LNCaP clone FGC (cell line): ENCODE measurements around the gene CELF2.

Experiments used
- DNase-seq: peaks from one replicate; pipeline ENCODE4 v3.0.0-alpha.2; 2011; ENCODE audit warnings: low read depth
- H3K4me3 ChIP-seq: 2 replicates; pipeline ENCODE4 v1.5.1; 2011; ENCODE audit warnings: mild to moderate bottlenecking, low read depth, low read length, control low read depth
- TF ChIP-seq, protein P1 (sequence below): IDR thresholded peaks from 2 replicates; pipeline ENCODE4 v1.5.1; 2012; ENCODE audit warnings: mild to moderate bottlenecking; ENCODE audit not compliant: control insufficient read depth, insufficient read depth; ENCODE audit errors: extremely low read depth

Gene CELF2

DNA sequence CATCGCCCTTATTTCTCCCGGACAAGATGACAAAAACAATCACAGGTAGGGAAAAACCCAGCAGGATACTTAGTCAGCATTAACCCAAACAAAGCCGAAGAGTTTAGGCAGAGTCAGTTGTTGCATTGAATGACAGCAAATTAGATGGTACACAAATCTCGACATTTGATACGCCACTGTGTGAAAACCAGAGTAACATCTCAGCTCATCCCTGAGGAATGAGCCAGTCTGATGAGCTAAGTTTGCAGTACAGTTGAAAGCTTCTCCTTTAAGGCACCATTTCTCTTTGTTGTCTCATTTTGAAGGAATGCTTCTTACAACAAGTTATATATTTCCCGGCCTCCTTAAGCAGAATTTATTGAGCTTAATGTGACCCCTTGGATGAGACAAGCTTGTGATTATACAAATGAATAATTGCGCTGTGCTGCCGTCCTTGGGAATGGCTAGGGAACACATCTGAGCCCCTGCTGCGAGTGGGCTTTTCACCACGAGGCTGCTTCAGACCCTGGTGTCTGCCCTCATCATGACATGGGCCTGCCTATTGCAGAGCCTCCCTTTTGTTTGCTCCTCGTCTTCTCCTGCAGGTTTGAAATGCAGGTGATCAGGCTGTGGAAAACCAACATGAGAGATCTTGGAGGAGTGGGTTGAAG lies 137.3 kb downstream of the CELF2 start:
- no peak overlapping the region for H3K4me3 ChIP-seq
- no peak for DNase-seq
- TF ChIP-seq, protein P1, sequence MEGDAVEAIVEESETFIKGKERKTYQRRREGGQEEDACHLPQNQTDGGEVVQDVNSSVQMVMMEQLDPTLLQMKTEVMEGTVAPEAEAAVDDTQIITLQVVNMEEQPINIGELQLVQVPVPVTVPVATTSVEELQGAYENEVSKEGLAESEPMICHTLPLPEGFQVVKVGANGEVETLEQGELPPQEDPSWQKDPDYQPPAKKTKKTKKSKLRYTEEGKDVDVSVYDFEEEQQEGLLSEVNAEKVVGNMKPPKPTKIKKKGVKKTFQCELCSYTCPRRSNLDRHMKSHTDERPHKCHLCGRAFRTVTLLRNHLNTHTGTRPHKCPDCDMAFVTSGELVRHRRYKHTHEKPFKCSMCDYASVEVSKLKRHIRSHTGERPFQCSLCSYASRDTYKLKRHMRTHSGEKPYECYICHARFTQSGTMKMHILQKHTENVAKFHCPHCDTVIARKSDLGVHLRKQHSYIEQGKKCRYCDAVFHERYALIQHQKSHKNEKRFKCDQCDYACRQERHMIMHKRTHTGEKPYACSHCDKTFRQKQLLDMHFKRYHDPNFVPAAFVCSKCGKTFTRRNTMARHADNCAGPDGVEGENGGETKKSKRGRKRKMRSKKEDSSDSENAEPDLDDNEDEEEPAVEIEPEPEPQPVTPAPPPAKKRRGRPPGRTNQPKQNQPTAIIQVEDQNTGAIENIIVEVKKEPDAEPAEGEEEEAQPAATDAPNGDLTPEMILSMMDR = no peak

DNA sequence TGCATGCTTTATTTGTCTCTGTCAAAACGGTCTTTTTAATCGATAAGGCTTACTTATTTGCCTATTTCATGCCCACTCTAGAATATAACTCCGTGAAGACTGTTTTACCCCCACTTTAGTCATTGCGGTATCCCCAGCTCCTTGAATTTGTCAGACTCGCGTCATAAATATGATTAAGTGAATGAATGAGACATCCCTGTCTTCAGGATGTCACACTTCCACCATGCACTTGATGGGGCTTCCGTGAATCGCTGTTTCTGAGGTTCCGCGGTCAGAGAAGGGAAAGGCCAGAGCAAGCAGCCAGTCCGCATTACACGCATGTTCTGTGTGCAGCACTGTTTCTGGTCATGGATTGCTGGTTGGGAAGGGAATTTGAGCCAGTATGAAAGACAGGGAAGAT lies 138.8 kb downstream of the CELF2 start:
- no peak overlapping the region for H3K4me3 ChIP-seq
- no peak for DNase-seq
- TF ChIP-seq, protein P1 = no peak

DNA sequence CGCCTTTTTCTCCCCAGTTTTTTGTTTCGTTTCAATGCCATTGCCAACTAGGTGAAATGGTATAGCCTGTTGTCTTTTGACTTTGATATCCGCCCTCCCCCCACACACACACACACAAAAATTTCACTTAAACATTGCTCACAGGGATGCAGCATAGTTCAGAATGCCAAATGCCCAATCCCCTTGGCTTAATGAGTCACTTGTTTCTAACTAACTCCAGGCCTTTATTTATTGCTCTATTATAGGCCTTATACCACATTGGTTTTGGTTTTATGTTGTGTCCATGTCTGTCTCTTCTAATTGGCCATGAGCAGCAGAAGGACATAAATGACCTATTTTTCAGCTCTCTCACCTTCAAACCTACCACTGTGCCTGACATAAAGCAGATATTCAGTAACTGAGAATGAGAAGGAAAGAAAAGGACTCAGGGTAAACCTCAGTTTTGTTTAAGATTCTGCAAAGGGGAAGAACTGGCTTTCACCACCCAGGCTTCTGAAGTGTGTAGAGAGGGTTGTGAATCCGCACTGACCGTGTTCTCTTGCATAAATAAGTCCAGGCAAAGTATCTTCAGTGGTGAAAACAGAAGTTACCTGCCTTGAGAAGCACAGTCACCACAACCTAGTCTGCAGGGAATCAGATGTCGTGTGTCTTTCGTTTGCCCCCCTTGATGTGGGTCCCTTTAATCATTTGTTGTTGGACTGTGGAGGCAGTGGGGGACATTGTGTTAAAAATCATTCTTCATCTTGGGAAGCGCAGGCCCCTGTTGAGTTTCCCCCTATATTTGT lies 139.8 kb downstream of the CELF2 start:
- H3K4me3 ChIP-seq = no peak overlapping the region
- no peak for DNase-seq
- TF ChIP-seq, protein P1 = no peak

DNA sequence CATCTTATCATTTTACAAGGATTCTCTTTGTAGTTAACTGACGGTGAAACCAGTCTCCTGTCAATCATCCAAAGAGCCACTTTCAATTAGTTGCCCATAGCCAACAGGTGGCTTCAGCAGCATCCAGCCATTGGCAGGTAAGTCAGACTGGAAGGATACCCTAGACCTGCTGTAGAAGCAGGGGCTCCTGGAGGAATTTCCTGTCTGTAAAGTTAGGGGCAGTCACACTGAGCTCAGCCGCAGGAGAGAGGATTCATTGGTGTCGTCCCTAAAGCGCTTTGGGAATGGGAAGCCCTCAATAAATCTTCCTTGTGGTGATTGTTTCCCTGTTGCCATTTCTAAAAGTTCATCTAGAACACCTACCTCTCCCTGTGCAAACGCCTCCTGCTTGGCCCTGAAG lies 140.4 kb downstream of the CELF2 start:
- DNase-seq = no peak
- H3K4me3 ChIP-seq = no peak overlapping the region
- TF ChIP-seq, protein P1 = no peak

DNA sequence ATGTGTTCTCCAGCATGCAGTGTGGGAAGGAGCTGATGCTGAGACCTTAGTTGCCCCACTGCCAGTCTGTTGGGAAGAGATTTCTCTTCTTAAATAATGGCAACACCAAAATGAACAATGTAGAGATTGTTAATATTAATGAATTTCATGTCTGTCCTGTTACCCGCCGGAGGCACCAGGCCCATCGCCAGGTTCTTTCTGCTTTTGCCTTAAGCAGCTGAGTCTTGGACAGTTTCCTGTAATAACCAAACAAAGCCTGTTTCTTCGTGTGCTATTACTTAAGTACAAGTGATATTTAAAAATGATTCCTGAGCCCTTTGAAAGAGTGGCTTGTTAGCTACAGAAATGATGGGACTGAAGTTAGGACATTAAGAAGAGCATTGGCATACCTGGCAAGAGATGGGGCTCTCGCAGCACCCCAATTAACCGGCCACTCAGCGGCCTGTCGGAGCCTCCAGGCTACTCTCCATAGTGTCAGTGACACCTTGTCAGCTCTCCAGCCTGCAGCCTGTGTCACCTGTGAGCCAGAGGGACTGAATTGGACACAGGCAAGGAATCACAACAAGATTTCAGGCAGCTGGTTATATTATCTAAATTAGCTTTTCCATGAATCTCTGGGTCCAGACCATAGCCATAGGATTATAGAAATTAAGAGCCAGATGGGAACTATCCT lies 142.0 kb downstream of the CELF2 start:
- no peak overlapping the region for H3K4me3 ChIP-seq
- TF ChIP-seq, protein P1 = no peak
- DNase-seq = no peak

DNA sequence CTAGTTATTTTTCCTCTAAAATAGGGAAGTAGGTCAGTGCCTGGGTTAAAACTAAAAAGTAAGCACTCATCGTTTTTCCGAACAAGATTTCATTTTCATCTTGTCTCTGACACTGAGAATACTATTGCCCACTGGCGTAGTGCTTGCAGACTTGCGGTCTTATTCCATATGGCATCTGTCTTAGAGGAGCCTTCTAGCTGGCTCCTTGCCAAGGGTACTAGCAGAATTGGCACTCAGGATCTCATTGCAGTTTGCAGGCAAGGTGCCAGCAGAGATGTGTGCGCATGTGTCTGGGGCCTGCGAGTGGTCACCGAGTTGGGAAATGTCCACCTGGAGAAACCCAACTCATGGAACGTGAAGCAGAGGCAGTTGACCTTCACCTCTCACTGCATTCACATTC lies 143.4 kb downstream of the CELF2 start:
- no peak for DNase-seq
- TF ChIP-seq, protein P1 = no peak
- H3K4me3 ChIP-seq = no peak overlapping the region

DNA sequence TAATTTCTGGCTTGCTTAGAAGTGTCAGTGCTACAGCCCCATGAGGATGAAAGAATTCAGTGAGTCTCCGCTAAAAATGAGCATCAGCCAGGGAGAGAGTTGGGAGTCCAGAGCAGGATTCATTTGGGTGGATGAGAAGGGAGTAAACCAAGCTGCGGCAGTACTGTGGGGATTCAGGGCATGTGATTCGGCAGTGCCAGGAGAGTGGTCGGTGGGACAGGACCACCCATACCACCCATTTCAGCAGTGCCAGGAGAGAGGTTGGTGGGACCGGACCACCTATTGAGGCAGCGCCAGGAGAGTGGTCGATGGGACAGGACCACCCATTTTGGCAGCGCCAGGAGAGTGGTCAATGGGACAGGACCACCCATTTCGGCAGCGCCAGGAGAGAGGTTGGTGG lies 144.2 kb downstream of the CELF2 start:
- H3K4me3 ChIP-seq = no peak overlapping the region

More for the DNA sequence above, 144.2 kb downstream of the CELF2 start:
- DNase-seq = no peak
- TF ChIP-seq, protein P1 = no peak
